ENCODE data around the gene GNAI3. TPM values are rescaled to one million over a fixed set of nuclear protein-coding genes. Genes with fewer than 3 reads are reported as not detected.

The GNAI3 gene
- total and polyA plus RNA-seq, 8 donors, result 6.4 to 11.5 (median 10.8) TPM

DNA sequence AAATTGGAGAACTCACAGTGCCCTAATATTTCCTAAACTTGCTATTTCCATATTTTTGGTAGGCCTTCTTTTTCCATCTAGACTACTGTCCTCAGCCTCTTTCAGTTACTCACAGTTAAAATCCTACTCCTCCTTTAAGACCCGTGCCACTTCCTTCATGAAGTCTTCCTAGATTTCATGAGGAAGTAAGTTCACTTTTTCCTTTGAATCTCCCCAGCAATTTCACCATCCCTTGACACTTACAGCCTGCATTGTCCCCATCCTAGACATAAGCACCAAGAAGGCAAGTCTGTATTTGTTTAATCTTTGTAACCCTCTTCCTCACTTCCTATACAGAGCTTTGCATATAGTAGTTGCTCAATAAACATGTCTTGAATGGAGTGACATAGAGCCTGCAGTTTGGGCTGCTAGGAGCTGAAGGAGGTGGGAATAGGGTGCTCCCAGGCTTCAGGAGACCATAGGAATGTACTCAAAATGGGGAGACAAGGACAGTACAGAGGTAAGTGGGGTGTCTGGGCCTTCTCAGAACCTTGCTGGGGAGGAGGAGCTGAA is 14.0 kb upstream of the GNAI3 start:
- intact Hi-C loops (cut with DNase I), result loop anchor here in 1 of 2 donors (5.0 to 10.0 kb wide), 2 partner anchors 42 to 270 kb away; partner anchors contain the start of gene CYB561D1
- H3K4me1 ChIP-seq, result peaks cover 0 to 11% of the 10 kb centered on the region in 2 donors
- no peaks in the 10 kb centered on the region for H3K9me3 ChIP-seq
- DNase-seq (no peak), ATAC-seq (no peak)
- no peaks in the 10 kb centered on the region for H3K36me3 ChIP-seq
- TF ChIP-seq, protein P1, sequence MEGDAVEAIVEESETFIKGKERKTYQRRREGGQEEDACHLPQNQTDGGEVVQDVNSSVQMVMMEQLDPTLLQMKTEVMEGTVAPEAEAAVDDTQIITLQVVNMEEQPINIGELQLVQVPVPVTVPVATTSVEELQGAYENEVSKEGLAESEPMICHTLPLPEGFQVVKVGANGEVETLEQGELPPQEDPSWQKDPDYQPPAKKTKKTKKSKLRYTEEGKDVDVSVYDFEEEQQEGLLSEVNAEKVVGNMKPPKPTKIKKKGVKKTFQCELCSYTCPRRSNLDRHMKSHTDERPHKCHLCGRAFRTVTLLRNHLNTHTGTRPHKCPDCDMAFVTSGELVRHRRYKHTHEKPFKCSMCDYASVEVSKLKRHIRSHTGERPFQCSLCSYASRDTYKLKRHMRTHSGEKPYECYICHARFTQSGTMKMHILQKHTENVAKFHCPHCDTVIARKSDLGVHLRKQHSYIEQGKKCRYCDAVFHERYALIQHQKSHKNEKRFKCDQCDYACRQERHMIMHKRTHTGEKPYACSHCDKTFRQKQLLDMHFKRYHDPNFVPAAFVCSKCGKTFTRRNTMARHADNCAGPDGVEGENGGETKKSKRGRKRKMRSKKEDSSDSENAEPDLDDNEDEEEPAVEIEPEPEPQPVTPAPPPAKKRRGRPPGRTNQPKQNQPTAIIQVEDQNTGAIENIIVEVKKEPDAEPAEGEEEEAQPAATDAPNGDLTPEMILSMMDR (IDR thresholded peaks at IDR 0.05), result no peak
- H3K27me3 ChIP-seq, result no peaks in the 10 kb centered on the region
- no peak overlapping the region for H3K4me3 ChIP-seq
- no peak overlapping the region for H3K27ac ChIP-seq

DNA sequence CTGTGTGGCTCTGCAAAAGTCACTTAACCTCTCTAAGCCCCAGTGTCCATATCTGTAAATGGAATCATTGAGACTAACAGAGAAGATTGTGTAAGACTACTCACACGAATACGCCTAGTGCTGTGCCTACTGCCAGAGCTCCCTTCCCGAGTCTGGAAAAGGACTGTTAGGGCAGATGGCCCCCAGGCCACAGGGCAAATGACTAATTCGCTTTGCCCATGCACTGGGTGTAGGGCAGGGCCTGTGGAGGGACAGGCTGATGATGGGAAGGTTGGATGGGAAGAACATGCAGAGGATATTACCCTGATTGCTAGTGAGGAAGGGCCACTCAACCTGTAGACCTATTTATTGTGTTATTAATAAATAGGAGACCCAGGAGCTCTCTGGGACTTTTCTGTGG is 12.9 kb upstream of the GNAI3 start:
- TF ChIP-seq, protein P1 (IDR thresholded peaks at IDR 0.05), result no peak
- intact Hi-C loops (cut with DNase I), result loop anchor here in 1 of 2 donors (10.0 kb wide), 1 partner anchor 271 kb away; no protein-coding TSS in a partner anchor
- DNase-seq (no peak), ATAC-seq (no peak)
- H3K4me3 ChIP-seq, result no peak overlapping the region
- no peaks in the 10 kb centered on the region for H3K27me3 ChIP-seq
- H3K36me3 ChIP-seq, result no peaks in the 10 kb centered on the region
- H3K9me3 ChIP-seq, result no peaks in the 10 kb centered on the region
- peaks cover 0 to 11% of the 10 kb centered on the region in 2 donors for H3K4me1 ChIP-seq
- H3K27ac ChIP-seq, result no peak overlapping the region

DNA sequence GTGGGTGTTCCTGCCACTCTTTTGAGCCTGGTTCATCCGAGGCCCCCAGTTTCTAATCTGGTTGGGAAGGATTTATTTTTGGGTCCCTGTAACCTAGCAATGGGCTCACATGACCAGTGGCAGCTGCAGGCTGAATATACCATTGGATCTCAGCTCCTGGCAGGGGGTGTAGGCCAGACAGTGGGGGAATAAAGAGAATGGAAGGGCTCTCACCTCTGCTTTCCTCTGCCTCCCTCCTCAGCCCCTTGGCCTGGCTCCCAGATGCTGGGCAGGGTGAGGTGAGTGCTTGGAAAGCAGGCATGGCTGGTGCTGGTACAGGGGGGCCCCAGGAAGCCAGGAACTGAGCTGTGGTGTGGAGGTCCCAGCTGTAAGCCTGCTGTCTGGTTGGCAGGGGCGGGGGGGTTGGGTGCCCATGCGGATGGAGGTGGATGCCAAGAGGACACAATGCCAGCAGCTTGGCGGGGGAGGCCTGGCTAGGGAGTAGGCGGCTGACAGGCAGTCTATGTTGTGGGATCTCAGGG is 12.4 kb upstream of the GNAI3 start:
- Histone ChIP-seq H3K4me1 (peaks cover 0 to 11% of the 10 kb centered on the region in 2 donors), H3K9me3 (no peaks in the 10 kb centered on the region), H3K4me3 (no peak overlapping the region), H3K27ac (no peak overlapping the region), H3K27me3 (no peaks in the 10 kb centered on the region), H3K36me3 (no peaks in the 10 kb centered on the region)
- TF ChIP-seq, protein P1 (IDR thresholded peaks at IDR 0.05), result no peak
- DNase-seq (no peak), ATAC-seq (no peak)
- intact Hi-C loops (cut with DNase I), result loop anchor here in 1 of 2 donors (10.0 kb wide), 1 partner anchor 271 kb away; no protein-coding TSS in a partner anchor

DNA sequence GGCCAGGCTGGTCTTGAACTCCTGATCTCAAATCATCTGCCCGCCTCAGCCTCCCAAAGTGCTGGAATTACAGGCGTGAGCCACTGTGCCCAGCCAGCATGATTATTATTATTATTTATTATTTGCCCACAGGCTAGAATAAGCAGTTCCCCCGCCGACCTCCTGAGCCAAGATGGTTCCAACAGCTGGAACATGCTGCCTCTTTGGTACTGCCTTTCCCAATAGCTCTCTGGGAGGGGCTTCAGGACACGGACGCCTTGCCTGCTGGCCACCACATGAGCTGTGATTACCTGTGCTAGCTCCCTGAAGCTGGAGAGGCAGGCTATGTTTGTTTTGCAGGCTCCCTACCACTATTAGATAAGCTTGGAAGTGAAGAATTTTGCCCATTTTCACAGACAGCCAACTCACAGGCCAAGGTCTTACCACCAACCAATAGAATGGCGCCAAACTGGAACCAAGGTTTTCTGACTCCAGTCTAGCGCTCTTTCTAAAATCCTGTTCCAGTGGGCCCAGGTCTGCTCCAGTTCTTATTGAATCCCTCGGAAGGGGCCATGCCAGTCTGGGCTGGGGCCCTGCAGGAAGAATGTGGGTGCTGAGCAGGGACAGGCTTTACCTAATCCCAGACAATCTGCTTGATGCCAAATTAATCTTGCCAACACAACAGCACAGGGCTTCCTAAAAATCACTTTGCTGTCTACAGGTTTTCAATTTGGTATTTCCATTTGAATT is 10.8 kb upstream of the GNAI3 start:
- peaks cover 0 to 2% of the 10 kb centered on the region in 2 donors for H3K4me1 ChIP-seq
- H3K36me3 ChIP-seq, result no peaks in the 10 kb centered on the region
- no peak overlapping the region for H3K27ac ChIP-seq
- H3K27me3 ChIP-seq, result no peaks in the 10 kb centered on the region
- intact Hi-C loops (cut with DNase I), result loop anchor here in 1 of 2 donors (10.0 kb wide), 1 partner anchor 273 kb away; no protein-coding TSS in a partner anchor
- no peak overlapping the region for H3K4me3 ChIP-seq
- ATAC-seq (no peak), DNase-seq (no peak)
- TF ChIP-seq, protein P1 (IDR thresholded peaks at IDR 0.05), result no peak
- no peaks in the 10 kb centered on the region for H3K9me3 ChIP-seq
